HG02571 (cell line): ENCODE measurements around the gene COX4I2.

Experiments used
- ATAC-seq: cut with Tn5 transposase; IDR thresholded peaks from one replicate; pipeline ENCODE4 v1.9.1; 2021; ENCODE audit warnings: mild to moderate bottlenecking, moderate library complexity; ENCODE audit not compliant: unreplicated experiment

COX4I2 gene

DNA sequence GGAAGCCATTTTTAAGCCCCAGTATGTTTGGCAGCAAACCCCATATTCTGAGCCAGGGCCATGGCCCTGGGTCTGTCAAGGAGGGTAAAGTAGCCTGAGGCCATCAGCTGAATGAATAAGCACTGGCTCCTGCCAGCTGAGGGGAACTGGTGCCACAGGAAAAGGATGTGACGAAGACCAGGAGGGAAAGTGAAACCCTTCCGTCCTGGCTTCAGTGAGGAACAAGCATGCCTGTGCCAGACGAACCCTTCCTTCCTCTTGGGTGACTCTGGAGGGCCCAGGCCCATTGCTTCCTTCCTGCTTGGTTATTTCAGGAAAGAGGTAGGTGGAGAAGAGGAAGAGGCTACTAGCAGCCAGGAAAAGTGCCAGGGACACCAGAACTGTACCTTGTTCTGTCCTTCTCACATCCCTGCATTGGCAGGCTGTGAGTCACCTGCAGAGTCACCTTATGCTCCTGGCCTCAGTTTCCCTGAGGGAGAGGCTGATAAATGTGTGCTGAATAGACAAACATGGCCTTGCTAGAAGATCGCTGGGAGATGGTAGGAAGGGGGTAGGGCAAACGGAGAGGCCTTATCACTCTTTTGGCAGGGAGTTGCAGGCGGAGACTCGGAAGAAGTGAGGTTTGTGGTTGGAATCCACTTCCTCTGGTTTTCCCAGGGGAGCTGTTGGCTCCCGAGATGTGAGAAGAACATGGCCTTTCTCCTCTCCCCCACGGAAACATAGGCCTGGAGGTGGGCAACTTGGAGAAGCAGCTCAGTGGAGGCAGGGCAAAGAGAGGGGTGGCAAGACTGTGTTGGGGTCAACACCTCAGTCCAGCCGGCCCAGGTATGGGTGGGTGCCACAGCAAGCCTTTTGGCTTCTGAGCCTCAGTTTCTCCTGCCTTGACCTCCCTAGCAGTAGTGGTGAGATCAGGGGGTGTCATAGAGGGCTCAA, 37.4 kb downstream of the COX4I2 start:
- ATAC-seq, result peak; percentile 43

GRCh38 chr20:31675828-31676608, 38.3 kb downstream of the COX4I2 start:
- no peak for ATAC-seq

DNA sequence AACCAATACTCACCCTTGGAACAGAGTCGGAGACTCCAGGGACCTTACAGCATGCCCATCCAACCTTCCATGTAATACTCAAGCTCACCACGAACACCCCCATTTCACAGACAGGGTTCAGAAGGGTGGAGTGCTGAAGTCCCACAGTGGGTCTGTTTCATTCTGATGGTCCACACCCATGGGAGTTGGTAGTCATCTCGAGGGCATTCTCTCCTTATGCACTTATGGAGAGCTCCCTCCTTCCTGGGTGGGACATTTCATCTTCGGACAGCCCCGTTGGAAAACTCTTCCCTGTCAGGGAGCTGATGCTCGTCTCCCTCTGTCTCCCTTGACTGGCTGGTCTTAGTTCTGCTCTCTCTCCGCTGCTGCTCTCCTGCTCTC, 38.9 kb downstream of the COX4I2 start:
- no peak for ATAC-seq

DNA sequence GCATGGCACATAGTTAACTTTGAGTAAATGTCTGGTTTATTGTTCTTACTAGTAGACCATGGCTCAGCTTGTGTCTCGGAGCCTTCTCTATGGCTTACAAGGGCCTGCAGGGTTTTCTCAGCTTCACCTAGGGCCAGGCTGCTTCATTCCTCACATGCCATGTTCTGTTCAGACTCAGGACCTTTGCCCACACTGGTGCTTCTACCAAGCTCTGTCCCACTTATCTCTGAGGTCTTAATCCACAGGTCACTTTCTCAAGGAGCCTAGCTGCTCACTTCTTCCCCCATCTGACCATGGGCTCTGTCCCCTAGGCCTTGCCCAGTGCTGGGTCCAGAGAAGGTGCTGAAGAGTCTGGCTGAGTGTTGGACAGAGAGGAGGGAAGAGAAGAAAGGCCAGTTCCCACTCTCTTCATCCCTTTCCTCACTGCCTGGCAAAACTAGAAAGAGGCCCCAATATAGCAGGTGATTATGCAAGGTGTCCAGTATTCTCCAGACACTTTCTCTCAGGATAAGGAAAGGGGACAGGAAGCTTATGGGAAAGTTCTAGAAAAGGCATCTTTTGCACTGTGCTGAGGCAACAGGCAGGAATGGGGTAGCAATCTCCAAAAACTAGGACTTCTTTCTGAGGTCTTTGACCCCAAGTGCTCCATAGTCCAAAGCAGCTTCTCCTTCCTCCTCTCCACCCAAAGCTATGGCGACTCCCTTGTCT, 40.0 kb downstream of the COX4I2 start:
- no peak for ATAC-seq

- ATAC-seq, result no peak
Observed at GRCh38 chr20:31678389-31679356, 41.0 kb downstream of the COX4I2 start.

DNA sequence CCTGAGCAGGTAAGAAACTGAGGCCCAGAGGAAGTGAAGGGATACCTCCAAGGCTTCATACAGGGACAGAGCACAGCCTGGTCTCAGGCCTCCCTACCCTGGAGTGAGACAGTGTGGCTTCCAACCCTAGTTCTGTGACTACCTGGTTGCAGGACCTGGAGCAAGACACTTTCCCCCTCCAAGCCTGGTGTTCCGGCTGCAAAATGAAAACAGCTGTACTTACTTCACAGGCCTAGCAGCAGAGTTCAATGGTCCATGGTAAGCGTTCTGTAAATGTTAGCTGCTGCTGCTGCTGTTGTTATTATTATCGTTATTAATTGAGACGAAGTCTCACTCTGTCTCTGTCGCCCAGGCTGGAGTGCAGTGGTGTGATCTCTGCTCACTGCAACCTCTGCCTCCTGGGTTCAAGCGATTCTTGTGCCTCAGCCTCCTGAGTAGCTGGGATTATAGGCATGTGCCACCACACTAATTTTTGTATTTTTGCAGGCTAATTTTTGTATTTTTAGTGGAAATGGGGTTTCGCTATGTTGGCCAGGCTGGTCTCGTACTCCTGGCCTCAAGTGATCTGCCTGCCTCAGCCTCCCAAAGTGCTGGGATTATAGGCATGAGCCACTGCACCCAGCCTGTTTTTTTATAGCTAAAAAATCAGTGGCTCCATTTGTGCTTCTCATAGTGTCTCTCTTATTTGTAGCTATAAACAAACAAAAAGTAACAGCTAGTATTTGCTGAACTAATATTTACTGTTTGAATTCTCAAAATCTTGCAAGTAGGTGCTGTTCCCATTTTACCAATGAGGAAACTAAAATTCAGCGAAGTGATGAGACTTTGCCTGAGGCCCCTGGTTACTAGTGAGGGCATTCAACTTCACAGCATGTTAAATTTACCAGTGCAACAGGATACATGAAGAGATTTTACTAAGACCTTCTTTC, 41.9 kb downstream of the COX4I2 start:
- no peak for ATAC-seq

- no peak for ATAC-seq
Observed at GRCh38 chr20:31680286-31681127, 42.8 kb downstream of the COX4I2 start.

- no peak for ATAC-seq
Observed at GRCh38 chr20:31681128-31681727, 43.5 kb downstream of the COX4I2 start.

DNA sequence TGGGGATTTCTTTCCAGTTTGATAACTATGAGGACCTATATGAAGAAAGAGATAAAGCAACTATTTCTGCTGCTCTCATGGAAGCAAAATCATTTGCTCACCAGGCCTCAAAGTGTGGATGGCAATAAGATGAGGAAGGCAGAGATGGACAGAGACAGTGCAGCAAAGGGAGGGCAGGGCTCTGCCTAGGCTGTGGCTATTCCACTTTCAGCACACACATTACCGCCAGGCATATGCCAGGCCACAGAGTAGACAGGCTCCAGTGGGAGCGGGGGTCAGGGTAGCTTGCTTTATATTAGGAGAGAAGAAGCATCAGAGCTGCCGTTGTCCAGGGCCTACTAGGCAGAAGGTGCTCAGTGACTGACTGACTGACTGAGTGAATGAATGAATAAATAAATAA, 44.1 kb downstream of the COX4I2 start:
- no peak for ATAC-seq

DNA sequence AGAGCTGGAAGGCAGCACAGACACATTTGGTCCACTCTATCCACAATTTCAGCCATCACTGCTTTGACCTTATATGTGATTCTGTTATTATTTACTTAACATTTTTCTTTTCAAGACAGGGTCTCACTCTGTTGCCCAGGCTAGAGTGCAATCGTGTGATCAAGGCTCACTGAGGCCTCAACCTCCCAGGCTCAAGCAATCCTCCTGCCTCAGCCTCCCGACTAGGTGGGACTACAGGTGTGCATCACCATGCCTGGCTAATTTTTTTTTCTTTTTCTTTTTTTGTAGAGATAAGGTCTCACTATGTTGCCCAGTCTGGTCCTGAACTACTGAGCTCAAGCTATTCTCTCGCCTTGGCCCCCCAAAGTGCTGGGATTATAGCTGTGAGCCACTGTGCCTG, 44.6 kb downstream of the COX4I2 start:
- ATAC-seq, result no peak

DNA sequence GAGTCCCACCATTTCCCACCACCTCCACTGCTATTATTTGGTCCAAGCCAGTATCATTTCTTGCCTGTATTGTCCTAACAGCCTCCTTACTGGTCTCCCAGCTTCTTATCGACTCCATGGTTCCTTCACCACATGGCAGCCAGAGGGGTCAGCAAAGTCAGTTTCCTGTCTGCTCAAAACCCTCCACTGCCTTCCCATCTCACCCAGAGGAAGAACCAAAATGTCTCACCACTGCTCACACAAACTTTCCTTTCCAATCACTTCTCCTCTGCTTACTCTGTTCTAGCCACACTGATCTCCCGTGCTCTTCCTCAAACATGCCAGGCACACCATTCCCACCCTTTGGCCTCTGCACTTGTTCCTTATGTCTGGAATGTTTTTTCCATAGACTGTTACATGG, 45.2 kb downstream of the COX4I2 start:
- ATAC-seq, result no peak

DNA sequence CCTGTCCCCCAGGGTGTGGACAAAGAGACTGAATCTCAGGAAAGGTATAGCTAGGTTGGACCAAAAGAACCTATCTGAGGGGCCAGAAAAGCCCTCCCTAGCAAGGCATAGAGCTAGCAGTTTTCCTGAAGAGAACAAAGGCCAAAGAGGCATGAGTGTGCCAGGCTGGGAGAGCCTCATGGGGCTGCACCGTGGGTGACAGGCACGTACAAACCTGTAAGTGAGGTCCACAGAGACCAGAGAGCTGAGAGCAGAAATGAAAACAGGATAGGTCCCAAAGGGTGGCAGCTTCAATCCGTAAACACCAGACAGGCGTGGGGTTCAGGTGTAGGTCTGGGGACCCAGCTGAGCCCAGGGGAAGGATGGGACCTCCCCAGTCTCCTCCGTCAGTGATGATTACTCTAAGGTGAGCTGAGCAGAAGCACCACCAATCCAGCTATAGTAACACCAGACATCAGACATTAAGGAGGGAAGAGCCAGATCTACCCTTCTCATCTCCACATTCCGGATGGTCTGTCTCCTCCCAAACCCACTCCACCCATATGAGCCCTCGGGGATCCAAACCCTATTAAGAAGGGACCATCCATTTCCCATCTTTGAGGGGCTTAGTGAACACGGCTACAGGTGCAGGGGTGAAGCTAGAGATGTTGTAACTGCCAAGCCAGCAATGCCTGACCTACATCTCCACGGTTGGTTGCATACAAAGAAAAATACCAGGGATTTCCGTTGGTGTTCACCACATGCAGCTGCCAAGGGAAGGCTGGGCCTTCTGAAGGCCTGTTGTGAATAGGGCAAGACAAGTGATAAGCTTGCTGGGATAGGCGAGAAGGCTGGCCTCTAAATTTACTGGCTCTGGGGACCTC, 46.7 kb downstream of the COX4I2 start:
- ATAC-seq, result no peak

DNA sequence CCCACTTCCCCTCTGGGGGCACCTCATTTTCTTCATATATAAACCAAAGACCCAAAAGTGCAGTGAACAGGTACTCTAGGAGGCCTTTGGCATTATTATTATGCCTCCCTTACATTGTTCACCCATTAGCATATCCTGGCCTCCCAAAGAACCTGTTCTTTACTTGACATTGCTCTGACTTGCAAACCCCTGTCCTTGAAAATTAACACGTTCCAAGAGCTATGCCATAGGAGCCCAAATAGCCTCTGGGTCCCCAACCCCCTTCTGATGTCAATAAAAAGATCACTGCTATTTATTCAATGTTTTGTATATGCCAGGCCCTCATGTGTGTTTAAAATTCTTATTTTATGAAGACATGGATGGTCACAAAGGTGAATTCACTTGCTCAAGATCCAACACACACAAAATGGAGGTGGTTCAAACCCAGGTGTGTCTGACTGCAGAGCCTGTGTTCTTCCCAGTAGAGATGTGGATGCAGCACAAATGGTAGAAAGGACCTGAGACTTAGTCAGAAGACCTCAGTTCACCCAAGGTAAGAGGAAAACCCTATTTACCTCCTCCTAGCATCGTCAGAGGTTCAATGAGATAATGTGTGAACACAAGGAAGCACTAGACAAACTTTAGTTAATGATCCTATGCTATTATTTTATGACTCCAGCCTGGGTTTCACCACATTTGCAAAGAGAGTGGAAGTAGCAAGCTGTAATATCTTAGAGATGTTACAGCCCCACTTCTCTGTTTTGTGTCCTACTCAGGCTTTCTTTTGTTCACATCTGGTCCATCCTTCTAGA, 48.3 kb downstream of the COX4I2 start:
- no peak for ATAC-seq

GRCh38 chr20:31687777-31688176, 50.1 kb downstream of the COX4I2 start:
- no peak for ATAC-seq

- no peak for ATAC-seq
Observed at GRCh38 chr20:31689141-31689540, 51.4 kb downstream of the COX4I2 start.

- no peak for ATAC-seq
Observed at GRCh38 chr20:31690124-31690666, 52.5 kb downstream of the COX4I2 start.
